Upper lobe of left lung (tissue), 6 donors: ENCODE results near the gene PHEX. TPM values are rescaled to one million over a fixed set of nuclear protein-coding genes. Genes with fewer than 3 reads are reported as not detected.

Source experiments
- ATAC-seq, 2 donors: fragments of 200-7000 bp; cut with Tn5 transposase; one replicate each; pipeline ENCODE4 v1.9.1; 2022; ENCODE audit warnings: mild to moderate bottlenecking in 2 of 2, moderate library complexity in 2 of 2; ENCODE audit not compliant: low FRiP score in 2 of 2
- DNase-seq, 2 donors: peaks; one replicate each; pipeline ENCODE4 v3.0.0-alpha.2; 2019 to 2020
- H3K27ac ChIP-seq, 4 donors: fragments of 200-600 bp; sonication (generic); one replicate each; pipeline ENCODE4 v1.5.1; 2016 to 2019
- H3K27me3 ChIP-seq, 4 donors: fragments of 200-600 bp; sonication (generic); one replicate each; pipeline ENCODE4 v1.5.1; 2017 to 2019
- H3K36me3 ChIP-seq, 4 donors: fragments of 200-600 bp; sonication (generic); one replicate each; pipeline ENCODE4 v1.5.1; 2016 to 2019
- H3K4me1 ChIP-seq, 4 donors: fragments of 200-600 bp; sonication (generic); one replicate each; pipeline ENCODE4 v1.5.1; 2018 to 2019
- H3K4me3 ChIP-seq, 4 donors: fragments of 200-600 bp; sonication (generic); one replicate each; pipeline ENCODE4 v1.5.1; 2017 to 2019; ENCODE audit warnings: mild to moderate bottlenecking in 2 of 4, moderate library complexity in 1 of 4
- H3K9me3 ChIP-seq, 4 donors: fragments of 200-600 bp; sonication (generic); one replicate each; pipeline ENCODE4 v1.5.1; 2018 to 2019
- EP300 ChIP-seq, 4 donors: sonication (generic); formaldehyde crosslinking; IDR thresholded peaks; one replicate each; pipeline ENCODE4 v1.5.1; 2017; ENCODE audit warnings: antibody characterized with exemption in 4 of 4, control low read depth in 2 of 4
- POLR2A ChIP-seq, 4 donors: fragments of 450-650 bp; IDR thresholded peaks; one replicate each; pipeline ENCODE4 v1.5.1; 2016 to 2017; ENCODE audit warnings: antibody characterized with exemption in 4 of 4, mild to moderate bottlenecking in 2 of 4
- POLR2AphosphoS5 ChIP-seq, 2 donors: sonication (generic); formaldehyde crosslinking; IDR thresholded peaks; one replicate each; pipeline ENCODE4 v1.5.1; 2017; ENCODE audit warnings: antibody characterized with exemption in 2 of 2
- WGBS, 2 donors: methylation state at CpG; one replicate each; pipeline ENCODE4 v1.1.5; 2017 to 2018; 5-methylcytosine and 5-hydroxymethylcytosine counted together
- total RNA-seq, 6 donors: library from RNA; depleted of rRNA in 4 of 6; stranded (reverse); fragments of >200 nt in 4 of 6; gene quantifications; one replicate each; pipeline versions ENCODE4 v1.1.0 to v1.2.1, GENCODE V29; 2016 to 2021
- TF ChIP-seq, protein P1 (sequence below), 6 experiments: fragments of 450-650 bp in 4 of 6; fragments of 200-600 bp in 2 of 6; sonication (generic) in 2 of 6; IDR thresholded peaks; one replicate each; pipeline ENCODE4 v1.5.1; 2016 to 2019; ENCODE audit warnings: antibody characterized with exemption in 6 of 6
- donor health status: DM: no; HTN: no; CAD: no; lungs with moderate emphysema.
- donor health status: DM: no; HTN: yes; CAD: no; lungs with severe emphysema.

Gene PHEX
- total RNA-seq, 6 donors from 2014 or later: 0.80 to 4.9 (median 1.4) TPM

DNA sequence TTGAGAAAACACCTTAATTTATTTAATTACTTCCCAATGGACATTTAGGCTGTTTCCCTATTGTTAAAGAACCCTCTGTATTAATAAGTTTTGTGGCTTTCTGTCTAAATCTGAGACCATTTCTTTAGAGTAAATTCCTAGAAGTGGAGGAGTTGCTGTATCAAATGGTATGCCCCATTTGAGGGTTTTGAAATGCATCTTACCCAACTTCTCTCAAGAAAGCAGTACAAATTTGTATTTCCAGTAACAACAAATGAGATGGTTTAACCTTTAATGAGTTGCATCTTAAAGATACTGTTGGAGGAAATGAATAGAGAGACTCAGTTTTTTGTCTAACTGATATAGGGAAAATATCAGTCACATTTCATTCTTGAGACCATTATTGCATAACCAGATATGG, 170.1 kb downstream of the PHEX start:
- Histone ChIP-seq H3K4me1 (no peaks in the 10 kb centered on the region), H3K27ac (no peak overlapping the region), H3K36me3 (no peaks in the 10 kb centered on the region), H3K4me3 (no peak overlapping the region), H3K27me3 (no peaks in the 10 kb centered on the region), H3K9me3 (no peaks in the 10 kb centered on the region)
- no peak for ATAC-seq
- TF ChIP-seq, protein P1, sequence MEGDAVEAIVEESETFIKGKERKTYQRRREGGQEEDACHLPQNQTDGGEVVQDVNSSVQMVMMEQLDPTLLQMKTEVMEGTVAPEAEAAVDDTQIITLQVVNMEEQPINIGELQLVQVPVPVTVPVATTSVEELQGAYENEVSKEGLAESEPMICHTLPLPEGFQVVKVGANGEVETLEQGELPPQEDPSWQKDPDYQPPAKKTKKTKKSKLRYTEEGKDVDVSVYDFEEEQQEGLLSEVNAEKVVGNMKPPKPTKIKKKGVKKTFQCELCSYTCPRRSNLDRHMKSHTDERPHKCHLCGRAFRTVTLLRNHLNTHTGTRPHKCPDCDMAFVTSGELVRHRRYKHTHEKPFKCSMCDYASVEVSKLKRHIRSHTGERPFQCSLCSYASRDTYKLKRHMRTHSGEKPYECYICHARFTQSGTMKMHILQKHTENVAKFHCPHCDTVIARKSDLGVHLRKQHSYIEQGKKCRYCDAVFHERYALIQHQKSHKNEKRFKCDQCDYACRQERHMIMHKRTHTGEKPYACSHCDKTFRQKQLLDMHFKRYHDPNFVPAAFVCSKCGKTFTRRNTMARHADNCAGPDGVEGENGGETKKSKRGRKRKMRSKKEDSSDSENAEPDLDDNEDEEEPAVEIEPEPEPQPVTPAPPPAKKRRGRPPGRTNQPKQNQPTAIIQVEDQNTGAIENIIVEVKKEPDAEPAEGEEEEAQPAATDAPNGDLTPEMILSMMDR (IDR thresholded peaks at IDR 0.05): no peak
- TF ChIP-seq EP300 (IDR thresholded peaks at IDR 0.05) (no peak), POLR2AphosphoS5 (IDR thresholded peaks at IDR 0.05) (no peak), POLR2A (IDR thresholded peaks at IDR 0.05) (no peak)
- DNase-seq: no peak

DNA sequence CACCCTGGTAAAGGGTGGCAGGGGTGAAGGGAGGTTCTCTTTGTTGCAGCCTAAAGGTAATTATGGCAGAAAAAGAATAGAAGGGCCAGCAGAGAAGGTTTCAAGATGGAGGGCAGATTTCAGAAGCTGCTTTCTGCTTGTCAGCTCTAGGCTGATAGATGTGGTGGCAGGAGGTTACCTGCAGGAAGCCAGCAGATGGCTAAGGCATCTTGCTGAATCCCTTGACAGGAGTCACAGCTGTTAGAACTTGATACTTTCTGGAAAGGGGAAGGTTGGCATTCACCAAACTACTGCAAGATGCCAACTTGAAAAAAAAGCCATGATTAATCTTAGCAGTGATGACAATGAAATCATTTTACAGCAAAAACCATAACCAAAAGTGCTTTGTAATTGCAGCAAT, 171.1 kb downstream of the PHEX start:
- no peaks in the 10 kb centered on the region for H3K4me1 ChIP-seq
- H3K4me3 ChIP-seq: no peak overlapping the region
- TF ChIP-seq EP300 (IDR thresholded peaks at IDR 0.05) (no peak), POLR2AphosphoS5 (IDR thresholded peaks at IDR 0.05) (no peak), POLR2A (IDR thresholded peaks at IDR 0.05) (no peak)
- TF ChIP-seq, protein P1 (IDR thresholded peaks at IDR 0.05): no peak
- H3K27me3 ChIP-seq: no peaks in the 10 kb centered on the region
- no peaks in the 10 kb centered on the region for H3K36me3 ChIP-seq
- ATAC-seq: no peak
- DNase-seq: no peak
- no peaks in the 10 kb centered on the region for H3K9me3 ChIP-seq
- no peak overlapping the region for H3K27ac ChIP-seq

GRCh38 chrX:22206781-22207180, 174.7 kb downstream of the PHEX start:
- Histone ChIP-seq H3K27ac (no peak overlapping the region), H3K36me3 (no peaks in the 10 kb centered on the region), H3K27me3 (no peaks in the 10 kb centered on the region), H3K4me3 (no peak overlapping the region), H3K9me3 (no peaks in the 10 kb centered on the region), H3K4me1 (no peaks in the 10 kb centered on the region)
- TF ChIP-seq EP300 (IDR thresholded peaks at IDR 0.05): no peak
- TF ChIP-seq POLR2A (IDR thresholded peaks at IDR 0.05): no peak
- TF ChIP-seq, protein P1 (IDR thresholded peaks at IDR 0.05): no peak
- TF ChIP-seq POLR2AphosphoS5 (IDR thresholded peaks at IDR 0.05): no peak
- ATAC-seq (no peak), DNase-seq (no peak)
- 69 to 72% methylated on average over 1 of the region's 1 CpG for whole genome bisulfite sequencing, 2 donors

DNA sequence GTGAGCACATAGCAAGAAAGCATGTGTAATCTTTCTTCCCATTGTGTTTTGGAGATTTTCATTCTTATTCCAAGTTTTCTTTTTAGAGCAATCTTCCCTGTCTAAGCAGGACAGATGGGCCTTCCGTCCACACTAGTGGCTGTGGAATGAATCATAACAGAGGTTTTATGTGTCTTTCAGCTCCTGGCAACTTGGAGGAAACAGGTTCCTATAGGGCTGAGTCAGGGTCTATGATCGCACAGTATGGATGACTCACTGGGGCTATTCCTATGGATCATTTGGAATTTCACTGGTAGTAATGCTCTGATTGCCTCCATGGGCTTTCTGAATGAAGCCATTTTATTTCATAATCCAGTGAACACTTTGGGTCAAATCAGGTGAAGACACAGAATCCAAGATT, 188.8 kb downstream of the PHEX start:
- DNase-seq (no peak), ATAC-seq (no peak)
- H3K27ac ChIP-seq: no peak overlapping the region
- no peaks in the 10 kb centered on the region for H3K27me3 ChIP-seq
- 85 to 100% methylated on average over 1 to 2 of the region's 2 CpGs for WGBS, 2 donors
- no peak overlapping the region for H3K4me3 ChIP-seq
- H3K9me3 ChIP-seq: no peaks in the 10 kb centered on the region
- H3K36me3 ChIP-seq: no peaks in the 10 kb centered on the region
- H3K4me1 ChIP-seq: no peaks in the 10 kb centered on the region
- TF ChIP-seq POLR2AphosphoS5 (IDR thresholded peaks at IDR 0.05) (no peak), POLR2A (IDR thresholded peaks at IDR 0.05) (no peak), EP300 (IDR thresholded peaks at IDR 0.05) (no peak)
- TF ChIP-seq, protein P1 (IDR thresholded peaks at IDR 0.05): no peak

DNA sequence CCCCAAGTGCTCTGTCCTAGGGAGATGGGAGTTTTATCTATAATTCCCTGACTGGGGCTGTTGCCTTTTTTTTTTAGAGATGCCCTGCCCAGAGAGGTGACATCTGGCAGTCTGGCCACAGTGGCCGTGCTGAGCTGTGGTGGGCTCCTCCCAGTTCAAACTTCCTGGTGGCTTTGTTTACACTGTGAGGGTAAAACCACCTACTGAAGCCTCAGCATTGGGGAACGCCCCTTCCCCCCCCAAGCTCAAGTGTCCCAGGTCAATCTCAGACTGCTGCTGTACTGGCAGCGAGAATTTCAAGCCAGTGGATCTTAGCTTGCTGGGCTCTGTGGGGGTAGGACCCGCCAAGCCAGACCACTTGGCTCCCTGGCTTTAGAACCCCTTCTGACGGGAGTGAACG, 202.3 kb downstream of the PHEX start:
- no peak overlapping the region for H3K4me3 ChIP-seq
- no peaks in the 10 kb centered on the region for H3K4me1 ChIP-seq
- H3K27me3 ChIP-seq: no peaks in the 10 kb centered on the region
- H3K36me3 ChIP-seq: no peaks in the 10 kb centered on the region
- no peak for TF ChIP-seq POLR2AphosphoS5 (IDR thresholded peaks at IDR 0.05)
- TF ChIP-seq EP300 (IDR thresholded peaks at IDR 0.05): no peak
- TF ChIP-seq POLR2A (IDR thresholded peaks at IDR 0.05): no peak
- TF ChIP-seq, protein P1 (IDR thresholded peaks at IDR 0.05): no peak
- WGBS, 2 donors: 26 to 77% methylated on average over 2 to 3 of the region's 6 CpGs
- DNase-seq: no peak
- no peak for ATAC-seq
- no peaks in the 10 kb centered on the region for H3K9me3 ChIP-seq
- no peak overlapping the region for H3K27ac ChIP-seq
